GM12892 (cell line): ENCODE measurements around the gene DSP.

Source experiments
- POLR2A ChIP-seq: IDR thresholded peaks from 2 replicates; pipeline ENCODE4 v1.6.1; 2011; ENCODE audit warnings: low read depth, low read length, control low read depth
- POLR2AphosphoS5 ChIP-seq: IDR thresholded peaks from 2 replicates; pipeline ENCODE4 v1.6.1; 2011; ENCODE audit warnings: low read depth, low read length, control low read depth
- TAF1 ChIP-seq: IDR thresholded peaks from 2 replicates; pipeline ENCODE4 v1.6.1; 2011; ENCODE audit warnings: low read depth, mild to moderate bottlenecking, control low read depth, low read length, borderline replicate concordance

- TF ChIP-seq POLR2AphosphoS5 (no peak), POLR2A (no peak), TAF1 (no peak)
These were observed 83.6 kb downstream of the DSP start for GRCh38 chr6:7624796-7625710.
